AG10803 (cell line): ENCODE measurements around the gene LRRC61.
"Not testable (repeated sequence)": the region's sequence is repeated elsewhere in the genome, so short reads cannot be mapped to it uniquely, and the experiment has no call there.

Source experiments
- DNase-seq: peaks from one replicate; pipeline ENCODE4 v3.0.0; 2010; ENCODE audit warnings: low read depth
- H3K4me3 ChIP-seq: 2 replicates; pipeline ENCODE4 v1.5.1; 2011; ENCODE audit warnings: mild to moderate bottlenecking, low read length, control low read depth
- TF ChIP-seq, protein P1 (sequence below): conservative IDR thresholded peaks from 2 replicates; pipeline ENCODE4 v1.5.1; 2011; ENCODE audit warnings: mild to moderate bottlenecking, low read length, control low read depth, inconsistent platforms

Gene LRRC61

DNA sequence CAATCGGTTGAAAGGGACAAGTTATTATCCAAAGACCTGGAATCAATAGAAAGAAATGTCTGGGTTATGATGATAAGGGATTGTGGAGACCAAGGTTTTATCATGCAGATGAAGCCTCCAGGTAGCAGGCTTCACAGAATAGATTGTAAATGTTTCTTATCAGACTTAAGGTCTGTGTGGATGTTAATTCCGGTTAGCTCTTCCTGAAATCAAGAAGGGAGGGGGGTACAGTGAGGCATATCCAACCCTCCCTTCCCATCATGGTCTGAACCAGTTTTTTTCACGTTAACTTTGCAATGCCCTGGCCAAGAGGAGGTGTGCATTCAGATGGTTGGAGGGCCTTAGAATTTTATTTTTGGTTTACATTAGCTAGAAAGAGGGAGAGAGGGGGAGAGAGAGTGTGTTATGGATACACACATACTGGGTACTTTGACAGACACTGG is 9.8 kb upstream of the LRRC61 start:
- no peak for DNase-seq
- TF ChIP-seq, protein P1, sequence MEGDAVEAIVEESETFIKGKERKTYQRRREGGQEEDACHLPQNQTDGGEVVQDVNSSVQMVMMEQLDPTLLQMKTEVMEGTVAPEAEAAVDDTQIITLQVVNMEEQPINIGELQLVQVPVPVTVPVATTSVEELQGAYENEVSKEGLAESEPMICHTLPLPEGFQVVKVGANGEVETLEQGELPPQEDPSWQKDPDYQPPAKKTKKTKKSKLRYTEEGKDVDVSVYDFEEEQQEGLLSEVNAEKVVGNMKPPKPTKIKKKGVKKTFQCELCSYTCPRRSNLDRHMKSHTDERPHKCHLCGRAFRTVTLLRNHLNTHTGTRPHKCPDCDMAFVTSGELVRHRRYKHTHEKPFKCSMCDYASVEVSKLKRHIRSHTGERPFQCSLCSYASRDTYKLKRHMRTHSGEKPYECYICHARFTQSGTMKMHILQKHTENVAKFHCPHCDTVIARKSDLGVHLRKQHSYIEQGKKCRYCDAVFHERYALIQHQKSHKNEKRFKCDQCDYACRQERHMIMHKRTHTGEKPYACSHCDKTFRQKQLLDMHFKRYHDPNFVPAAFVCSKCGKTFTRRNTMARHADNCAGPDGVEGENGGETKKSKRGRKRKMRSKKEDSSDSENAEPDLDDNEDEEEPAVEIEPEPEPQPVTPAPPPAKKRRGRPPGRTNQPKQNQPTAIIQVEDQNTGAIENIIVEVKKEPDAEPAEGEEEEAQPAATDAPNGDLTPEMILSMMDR, result no peak
- H3K4me3 ChIP-seq, result no peak overlapping the region

DNA sequence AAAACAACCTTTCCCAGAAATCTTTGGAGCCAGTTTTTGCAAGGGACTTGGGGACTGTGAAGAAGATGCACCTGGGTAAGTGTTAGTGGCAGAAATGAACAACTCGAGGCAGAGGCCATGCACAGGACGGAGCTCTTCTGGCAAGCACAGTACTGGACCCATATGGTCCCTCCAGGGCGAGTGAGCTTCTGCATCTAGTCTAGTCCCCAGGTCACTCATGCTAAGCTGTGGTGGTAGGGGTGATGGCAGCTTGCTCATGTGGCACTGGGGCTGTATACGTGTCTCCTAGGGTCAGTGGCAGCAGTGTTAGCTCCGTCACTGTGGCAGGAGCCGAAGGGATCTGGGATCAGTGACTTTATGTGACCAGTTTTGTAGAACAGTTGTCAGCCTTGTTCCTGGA is 9.3 kb upstream of the LRRC61 start:
- TF ChIP-seq, protein P1, result no peak
- DNase-seq, result no peak
- no peak overlapping the region for H3K4me3 ChIP-seq

DNA sequence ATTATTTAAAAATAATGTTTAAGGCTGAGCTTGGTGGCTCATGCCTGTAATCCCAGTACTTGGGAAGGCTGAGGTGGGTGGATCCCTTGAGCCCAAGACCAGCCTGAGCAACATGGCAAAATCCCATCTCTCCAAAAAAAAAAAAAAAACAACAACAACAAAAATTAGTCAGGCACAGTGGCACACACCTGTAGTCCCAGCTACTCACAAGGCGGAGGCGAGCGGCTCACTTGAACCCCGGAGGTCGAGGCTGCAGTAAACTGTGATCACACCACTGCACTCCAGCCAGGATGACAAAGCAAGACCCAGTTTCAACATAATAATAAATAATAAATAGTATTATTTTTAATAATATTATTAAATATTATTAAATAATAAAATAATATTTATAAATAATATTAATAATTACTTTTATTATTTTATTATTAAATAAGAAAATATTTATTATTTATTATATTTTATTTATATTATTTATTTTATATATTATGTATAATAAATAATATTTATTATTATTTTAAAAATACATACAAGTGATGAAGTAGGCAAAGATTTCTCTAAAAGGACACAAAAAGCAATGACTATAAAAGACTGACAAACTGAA is 8.4 kb upstream of the LRRC61 start:
- no peak for DNase-seq
- no peak overlapping the region for H3K4me3 ChIP-seq
- TF ChIP-seq, protein P1, result no peak

DNA sequence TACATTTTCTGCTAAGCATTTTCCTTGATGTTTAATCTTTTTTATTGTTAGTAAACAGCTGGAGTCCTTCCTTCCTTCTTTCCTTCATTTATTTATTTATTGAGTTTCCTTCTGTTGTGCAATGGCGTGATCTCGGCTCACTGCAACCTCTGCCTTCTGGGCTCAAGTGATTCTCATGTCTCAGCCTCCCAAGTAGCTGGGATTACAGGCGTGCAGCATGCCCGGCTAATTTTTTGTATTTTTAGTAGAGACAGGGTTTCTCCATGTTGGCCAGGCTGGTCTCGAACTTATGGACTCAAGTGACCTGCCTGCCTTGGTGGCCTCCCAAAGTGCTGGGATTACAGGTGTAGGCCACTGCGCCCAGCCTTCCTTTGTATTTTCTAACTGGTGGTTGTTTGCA is 6.2 kb upstream of the LRRC61 start:
- DNase-seq, result not testable (repeated sequence)

DNA sequence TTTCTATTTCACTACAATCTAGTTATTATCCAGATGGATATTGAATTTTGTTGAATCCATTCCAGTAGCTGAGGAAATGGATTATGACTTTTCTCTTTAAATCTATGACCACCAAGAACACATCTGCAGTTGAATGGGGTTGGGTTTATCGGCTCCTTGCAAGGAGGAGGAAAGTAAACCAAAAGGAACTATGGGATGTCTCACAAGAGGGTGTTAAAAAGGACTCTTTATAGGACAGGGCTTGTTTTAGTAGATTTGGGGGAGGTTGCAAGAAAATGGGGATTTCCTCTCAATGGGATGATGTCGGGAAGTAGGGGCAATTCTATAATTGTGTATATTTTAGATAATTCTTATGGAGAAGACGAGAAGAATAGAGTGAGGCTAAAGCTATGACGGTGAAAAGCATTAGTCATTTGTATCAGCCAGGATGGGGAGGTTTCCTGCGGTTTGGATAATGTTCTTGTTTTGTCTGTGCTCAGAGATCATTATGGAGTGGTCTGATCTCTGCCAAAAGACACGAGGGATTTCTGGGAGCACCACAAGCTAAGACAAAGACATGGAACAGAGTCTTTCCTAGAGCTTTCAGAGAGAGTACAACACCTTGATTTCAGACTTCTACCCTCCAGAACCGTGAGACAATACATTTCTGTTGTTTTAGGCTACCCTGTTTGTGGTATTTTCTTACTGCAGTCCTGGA is 5.3 kb upstream of the LRRC61 start:
- no peak overlapping the region for H3K4me3 ChIP-seq
- TF ChIP-seq, protein P1, result no peak
- peak; percentile 76 for DNase-seq

More for the DNA sequence above, 6.2 kb upstream of the LRRC61 start:
- H3K4me3 ChIP-seq, result not testable (repeated sequence)

DNA sequence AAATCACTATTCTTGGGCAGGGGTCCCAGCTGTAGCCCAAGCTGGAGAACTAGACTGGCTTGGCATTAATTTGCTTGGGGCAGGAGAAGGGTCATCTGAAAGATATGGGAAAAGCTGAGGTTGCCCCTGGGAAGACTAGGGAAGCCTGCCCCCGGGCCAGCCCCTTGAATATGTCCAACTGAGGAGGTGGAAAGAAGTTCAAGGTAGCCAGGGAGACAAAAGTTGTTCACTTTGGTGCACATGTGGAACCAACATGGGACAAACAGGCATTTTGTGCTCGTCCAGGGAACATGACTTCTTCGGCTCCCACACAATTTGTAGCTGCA is 1.4 kb upstream of the LRRC61 start:
- TF ChIP-seq, protein P1, result no peak
- no peak overlapping the region for H3K4me3 ChIP-seq
- DNase-seq, result no peak

DNA sequence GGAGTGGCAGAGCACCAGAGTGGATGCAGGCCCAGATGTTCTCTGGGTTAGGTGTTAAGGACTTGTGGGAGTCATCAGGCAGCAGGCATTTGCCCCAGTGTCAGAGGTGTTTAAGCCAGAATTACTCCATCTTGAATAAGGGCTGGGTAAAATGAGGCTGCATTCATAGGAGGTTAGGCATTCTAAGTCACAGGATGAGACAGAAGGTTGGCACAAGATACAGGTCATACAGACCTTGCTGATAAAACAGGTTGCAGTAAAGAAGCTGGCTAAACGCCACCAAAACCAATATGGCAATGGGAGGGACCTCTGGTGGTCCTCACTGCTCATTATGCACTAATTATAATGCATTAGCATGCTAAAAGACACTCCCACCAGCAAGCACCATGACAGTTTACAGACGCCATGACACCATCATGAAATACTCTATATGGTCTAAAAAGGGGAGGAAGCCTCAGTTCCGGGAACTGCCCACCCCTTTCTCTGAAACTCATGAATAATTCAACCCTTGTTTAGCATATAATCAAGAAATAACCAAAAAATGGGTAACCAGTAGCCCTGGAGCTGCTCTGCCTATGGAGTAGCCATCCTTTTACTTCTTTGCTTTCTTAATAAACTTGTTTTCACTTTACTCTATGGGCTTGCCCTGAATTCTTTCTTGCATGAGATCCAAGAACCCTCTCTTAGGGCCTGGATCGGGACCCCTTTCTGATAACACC is 882 bp upstream of the LRRC61 start:
- TF ChIP-seq, protein P1, result no peak
- no peak for DNase-seq
- H3K4me3 ChIP-seq, result no peak overlapping the region
